ENCODE data around the gene NFX1.

NFX1 gene

DNA sequence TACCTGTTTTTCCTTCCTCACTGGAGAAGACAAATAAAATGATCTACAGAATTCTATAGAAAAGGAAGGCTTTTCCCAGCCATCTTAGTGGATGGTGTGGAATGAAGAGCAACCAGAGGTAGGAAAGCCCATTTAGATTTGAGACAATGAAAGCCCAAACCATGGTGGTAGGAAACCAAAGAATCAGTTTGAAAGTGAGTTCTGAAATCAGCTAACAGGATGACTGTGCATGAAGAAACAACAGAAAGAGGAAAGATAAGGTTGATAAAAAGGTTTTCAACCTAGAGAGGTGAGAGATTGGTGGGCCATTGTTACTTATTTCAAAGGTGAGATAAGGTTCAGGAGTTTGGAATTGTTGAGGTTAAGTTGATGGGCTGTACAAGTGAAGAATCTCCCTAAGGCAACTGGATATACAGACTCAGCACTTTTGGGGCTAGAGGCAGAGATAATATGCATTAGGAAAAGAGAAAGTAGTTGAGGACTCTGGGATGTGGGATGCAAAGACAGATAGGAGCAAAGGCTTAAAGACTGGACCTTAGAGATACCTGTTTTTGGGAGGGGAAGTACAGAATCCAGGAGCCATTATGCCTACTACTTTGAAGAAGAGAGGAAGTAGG lies 23.1 kb upstream of the NFX1 start:
- DNase-seq = no peak

- DNase-seq = no peak
Observed at GRCh38 chr9:33270146-33270545, 20.2 kb upstream of the NFX1 start.

GRCh38 chr9:33272061-33272460 lies 18.3 kb upstream of the NFX1 start:
- DNase-seq = no peak

DNA sequence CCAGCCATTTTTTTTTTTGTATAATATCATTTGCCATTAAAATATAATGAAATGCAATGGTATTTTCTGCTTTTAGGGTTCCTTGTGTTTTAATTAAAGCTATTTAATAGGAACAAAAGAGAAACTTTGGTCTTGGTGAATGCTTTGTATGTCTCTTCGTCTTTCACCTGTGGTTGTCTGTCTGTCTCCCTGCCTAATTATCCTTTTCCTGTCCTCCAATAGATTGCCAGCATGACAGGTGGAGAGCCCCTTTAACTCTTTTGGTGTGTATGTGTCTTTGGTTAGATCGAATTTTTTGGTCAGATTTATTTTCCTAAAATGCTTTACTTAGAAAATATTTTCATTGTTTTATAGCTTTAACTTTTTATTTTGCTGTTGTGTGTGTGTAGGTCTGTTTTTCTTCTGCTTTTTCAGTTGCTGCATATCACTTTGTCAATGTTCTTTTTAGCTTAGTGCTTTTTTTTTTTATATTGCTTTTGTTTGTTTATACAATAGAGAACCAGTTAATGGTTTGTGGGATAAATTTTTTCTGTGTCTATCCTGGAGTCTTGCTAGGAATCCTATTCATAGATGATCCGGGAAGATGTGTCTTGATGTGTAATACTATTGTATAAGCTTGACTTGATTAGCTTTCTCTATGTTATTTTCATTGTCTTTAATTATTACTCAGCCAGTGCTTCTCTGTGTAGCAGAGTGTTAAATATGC lies 16.9 kb upstream of the NFX1 start:
- no peak for DNase-seq

- no peak for DNase-seq
Observed at GRCh38 chr9:33273972-33274328, 16.4 kb upstream of the NFX1 start.

DNA sequence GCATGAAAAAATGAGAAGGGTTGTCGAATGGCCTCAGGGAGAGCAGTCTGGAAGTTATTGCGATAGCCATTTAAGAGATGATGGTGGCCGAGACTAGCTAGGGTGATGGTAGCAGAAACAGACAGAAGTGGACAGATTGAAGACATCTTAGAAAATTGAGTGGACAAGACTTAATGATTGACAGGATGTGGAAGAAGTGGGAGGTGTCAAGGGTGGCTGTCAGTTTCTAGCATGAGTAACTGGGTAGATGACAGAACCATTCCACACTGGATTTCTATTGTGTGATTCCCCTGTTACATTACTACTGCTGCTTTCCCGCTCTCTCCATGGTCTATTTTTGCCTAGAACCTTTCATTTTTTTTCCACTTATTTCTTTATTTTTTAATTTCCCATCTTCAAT lies 12.8 kb upstream of the NFX1 start:
- no peak for DNase-seq

DNA sequence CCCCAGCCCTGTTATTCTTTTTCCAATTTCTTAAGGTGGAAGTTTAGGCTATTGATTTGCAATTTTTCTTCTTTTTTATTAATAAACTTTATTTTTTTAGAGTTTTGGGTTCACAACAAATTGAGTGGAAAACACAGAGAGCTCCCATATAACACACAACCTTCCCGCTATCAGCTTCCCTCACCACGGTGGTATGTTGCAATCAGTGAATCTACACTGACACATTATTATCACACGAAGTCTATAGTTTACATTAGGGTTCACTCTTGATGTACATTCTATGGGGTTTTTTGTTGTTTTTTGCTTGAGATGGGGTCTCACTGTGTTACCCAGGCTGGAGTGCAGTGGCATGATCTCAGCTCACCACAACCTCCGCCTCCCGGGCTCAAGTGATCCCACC lies 4.8 kb upstream of the NFX1 start:
- no peak for DNase-seq

- no peak for DNase-seq
Observed at GRCh38 chr9:33287087-33287490, 3.2 kb upstream of the NFX1 start.

DNA sequence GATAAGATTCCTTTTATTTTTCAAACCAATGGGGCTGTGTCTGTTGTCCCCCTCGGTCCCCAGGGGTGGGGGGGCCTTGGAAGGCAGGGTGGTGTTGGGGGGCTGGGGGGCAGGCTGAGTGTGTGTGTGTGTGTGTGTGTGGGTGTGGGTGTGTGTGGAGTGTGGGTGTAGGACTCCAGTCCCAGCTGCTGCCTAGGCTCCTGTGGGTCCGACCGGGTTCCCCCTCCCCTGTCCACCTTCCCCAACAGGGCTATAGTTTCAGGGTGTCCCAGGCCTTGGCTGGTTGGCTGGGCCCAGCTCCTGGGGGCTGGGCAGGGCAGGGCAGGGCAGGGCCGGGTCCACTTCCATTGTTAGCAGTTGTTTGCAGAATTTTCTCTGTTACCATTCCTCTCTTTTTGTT lies 2.1 kb upstream of the NFX1 start:
- DNase-seq = no peak

DNA sequence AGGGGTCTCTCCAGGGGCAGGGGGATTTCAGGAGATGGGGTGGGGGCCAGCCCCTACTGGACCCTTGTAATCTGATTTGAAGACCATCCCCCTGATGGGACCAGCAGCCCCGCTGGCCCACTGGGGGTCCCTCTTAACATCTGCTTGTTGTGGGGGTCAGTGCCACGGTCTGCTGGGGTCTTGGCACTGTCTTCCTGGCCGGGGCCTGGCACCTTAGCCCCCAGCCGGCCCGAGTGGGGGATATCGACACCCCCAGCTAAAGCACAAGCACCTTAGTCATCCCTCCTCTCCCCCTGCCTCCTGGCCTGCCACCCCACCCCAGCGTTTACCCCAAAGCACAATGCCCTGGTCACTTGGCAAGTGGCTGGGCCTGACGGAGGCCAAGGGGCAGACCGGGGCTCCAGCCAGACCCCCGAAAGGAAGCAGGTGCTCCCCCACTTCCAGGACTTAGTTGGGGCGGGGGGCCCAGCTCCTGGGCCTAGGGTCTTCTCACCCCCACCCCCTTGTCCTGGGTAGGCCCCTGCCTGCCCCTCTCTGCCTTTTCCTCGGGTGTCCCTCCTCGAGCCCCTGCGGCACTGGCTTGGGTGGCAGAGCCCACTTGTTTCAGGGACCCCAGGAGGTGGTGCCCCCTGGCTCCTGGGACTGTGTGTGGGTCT lies 1.4 kb upstream of the NFX1 start:
- DNase-seq = no peak

DNA sequence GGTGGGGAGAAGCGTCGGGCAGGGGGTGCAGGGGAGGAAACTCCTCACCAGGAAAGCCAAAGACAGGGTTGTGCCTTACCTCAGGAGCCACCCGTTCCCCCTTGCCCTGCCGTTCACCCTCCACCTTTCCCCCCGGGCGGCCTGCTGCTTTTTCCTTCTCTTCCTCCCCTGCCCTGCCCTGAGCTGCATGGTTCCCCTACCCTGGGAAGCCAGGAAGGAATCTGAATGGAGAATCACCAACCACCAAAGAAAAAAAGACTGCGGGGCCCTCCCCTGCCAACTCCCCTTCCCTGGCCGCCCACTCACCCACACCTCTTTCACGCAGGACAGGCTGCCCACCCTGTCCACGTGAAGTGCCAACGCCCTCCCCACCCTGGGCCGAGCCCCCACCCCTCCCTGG lies 820 bp upstream of the NFX1 start:
- no peak for DNase-seq

- DNase-seq = no peak
Observed at GRCh38 chr9:33289936-33290246, 425 bp upstream of the NFX1 start.

GRCh38 chr9:33291031-33291397 lies 698 bp downstream of the NFX1 start:
- no peak for DNase-seq

DNA sequence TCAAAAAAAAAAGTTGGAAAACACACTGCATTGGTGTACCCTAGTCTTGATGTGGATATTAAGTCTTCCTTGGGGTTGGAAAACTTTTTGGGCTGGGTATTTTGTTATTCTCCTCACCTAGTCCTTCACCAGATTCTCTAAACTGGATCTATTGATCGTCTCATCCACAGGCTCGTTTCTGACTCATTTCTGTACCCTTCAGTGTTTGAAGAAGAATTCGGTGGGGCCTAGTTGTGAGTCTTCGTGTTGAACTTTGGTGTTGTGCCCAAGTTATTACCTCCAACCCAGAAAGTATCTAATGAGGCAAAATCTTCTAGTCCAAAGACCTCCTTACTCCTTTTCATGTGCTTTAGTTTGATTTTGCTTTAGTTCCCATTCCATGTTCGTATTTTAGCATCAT lies 1.6 kb downstream of the NFX1 start:
- DNase-seq = no peak

- DNase-seq = no peak
Observed at GRCh38 chr9:33293782-33294181, 3.5 kb downstream of the NFX1 start.

GRCh38 chr9:33294670-33295432 lies 4.5 kb downstream of the NFX1 start:
- DNase-seq = no peak

- no peak for DNase-seq
Observed at GRCh38 chr9:33295571-33295970, 5.3 kb downstream of the NFX1 start.

DNA sequence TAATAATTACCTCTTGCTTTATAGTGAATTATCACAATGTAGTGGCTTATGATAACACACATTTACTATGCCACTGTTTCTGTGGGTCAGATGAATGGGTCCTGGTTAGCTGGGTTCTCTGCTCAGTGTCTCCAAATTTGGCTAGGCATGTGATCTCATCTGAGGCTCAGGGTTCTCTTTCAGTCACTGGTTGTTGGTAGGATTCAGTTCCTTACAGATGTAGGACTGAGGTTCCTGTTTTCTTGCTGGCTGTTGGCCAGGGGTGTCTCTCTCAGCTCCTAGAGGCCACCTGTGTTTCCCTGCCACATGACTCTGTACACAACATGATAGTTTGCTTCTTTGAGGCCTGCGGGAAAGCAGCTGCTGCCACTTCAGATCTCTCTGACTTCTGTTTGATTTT lies 7.1 kb downstream of the NFX1 start:
- DNase-seq = no peak

- no peak for DNase-seq
Observed at GRCh38 chr9:33300546-33300945, 10.2 kb downstream of the NFX1 start.

DNA sequence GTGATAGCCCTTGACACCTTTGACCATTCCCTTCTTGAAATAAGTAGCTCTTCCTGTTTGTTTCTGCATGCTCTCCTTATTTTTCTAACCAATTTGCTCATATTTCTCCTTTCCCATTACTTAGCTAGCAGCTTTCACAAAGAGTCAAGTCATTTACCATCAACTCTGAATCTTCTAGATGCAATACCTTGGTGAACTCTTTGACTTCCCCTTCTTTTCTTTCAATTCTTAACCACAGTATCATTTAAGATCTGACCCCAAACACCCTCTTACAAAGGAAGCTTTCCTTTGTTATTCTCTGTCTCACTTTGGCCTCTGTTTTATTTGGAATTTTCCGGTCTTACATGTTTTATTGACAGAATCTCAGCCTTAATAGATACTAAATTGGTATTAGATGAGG lies 14.0 kb downstream of the NFX1 start:
- DNase-seq = no peak

DNA sequence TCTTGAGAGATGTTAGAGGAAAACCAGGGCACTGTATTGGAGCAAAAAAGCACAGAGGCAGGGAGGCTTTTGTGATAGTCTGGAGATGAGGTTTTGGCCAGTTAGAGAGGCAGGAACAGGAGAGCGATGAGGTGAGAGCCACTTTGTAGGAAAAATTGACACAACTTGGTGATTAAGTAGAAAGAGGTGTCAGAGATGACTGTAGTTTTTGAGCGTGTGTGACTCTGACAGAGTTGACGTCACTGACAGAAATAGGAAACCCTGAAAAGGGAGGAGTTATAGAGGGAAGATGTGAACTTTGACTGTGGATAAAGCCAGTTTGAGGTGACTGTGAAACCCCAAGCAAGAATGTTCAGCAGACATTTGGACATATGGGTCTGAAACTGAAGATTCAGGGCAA lies 15.7 kb downstream of the NFX1 start:
- DNase-seq = no peak

DNA sequence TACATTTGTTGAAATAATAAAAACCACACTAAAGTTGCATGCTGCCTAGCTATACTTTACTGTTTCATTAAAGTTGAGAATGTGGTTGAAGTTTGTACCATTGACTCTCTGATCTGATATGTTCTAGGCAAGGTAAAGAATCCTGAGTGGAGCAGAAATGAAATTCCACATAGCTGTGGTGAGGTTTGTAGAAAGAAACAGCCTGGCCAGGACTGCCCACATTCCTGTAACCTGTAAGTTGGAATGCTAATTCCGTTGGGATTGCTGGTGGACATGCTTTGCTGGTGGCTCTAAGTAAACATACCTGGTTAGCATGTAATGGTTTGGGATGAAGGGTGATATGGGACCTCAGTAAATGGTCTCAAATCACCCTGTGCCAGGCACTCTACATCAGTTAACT lies 16.8 kb downstream of the NFX1 start:
- no peak for DNase-seq

- DNase-seq = no peak
Observed at GRCh38 chr9:33309903-33310302, 19.6 kb downstream of the NFX1 start.

DNA sequence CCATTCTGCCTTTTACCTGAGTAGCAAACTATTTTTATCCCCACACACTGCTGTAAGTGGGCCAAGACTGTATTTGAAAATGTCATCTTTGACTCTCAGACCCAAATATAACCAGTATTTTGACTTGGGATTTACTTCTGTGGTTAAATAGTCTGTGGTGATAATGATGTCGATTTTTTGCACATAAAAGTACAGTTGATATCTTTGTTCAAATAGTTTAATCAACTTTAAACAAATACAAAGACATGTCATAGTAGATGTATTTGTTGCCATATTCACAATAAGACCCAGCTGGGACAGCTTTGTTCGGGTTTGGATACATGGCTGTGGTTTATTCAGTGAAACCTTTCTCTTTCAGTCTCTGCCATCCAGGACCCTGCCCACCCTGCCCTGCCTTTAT lies 20.4 kb downstream of the NFX1 start:
- DNase-seq = no peak

All from NCI-H1048 (cell line).